Fibroblast of villous mesenchyme (primary cell): ENCODE measurements around the gene BLOC1S1. TPM values are rescaled to one million over a fixed set of nuclear protein-coding genes. Genes with fewer than 3 reads are reported as not detected.
A peak's percentile ranks its signal among the peaks of the same experiment; 100 is the strongest.

Experiments
- DNase-seq: peaks from one replicate; pipeline ENCODE4 v3.0.0-alpha.2; 2010; ENCODE audit warnings: low read depth
- H3K4me3 ChIP-seq: 2 replicates; pipeline ENCODE4 v1.5.1; 2011; ENCODE audit warnings: low read depth, mild to moderate bottlenecking, low read length
- CTCF ChIP-seq: IDR thresholded peaks from 2 replicates; pipeline ENCODE4 v1.5.1; 2012; ENCODE audit warnings: low read depth, mild to moderate bottlenecking, low read length; ENCODE audit not compliant: insufficient read depth
- total RNA-seq: library from RNA; depleted of rRNA; stranded (reverse); fragments of >200 nt; gene quantifications from 2 replicates; pipeline ENCODE4 v1.2.3, GENCODE V29; 2012

Gene BLOC1S1
- total RNA-seq, 1 donor: 36.3 TPM

- no peak for TF ChIP-seq CTCF
- no peak overlapping the region for H3K4me3 ChIP-seq
- DNase-seq: no peak
Observed at GRCh38 chr12:55722948-55723347, 7.1 kb downstream of the BLOC1S1 start.

GRCh38 chr12:55723516-55724225 lies 7.8 kb downstream of the BLOC1S1 start:
- TF ChIP-seq CTCF: no peak
- no peak for DNase-seq
- H3K4me3 ChIP-seq: no peak overlapping the region

GRCh38 chr12:55724226-55724939 lies 8.5 kb downstream of the BLOC1S1 start:
- no peak overlapping the region for H3K4me3 ChIP-seq
- DNase-seq: peak; percentile 67
- peak; percentile 71 for TF ChIP-seq CTCF

GRCh38 chr12:55724940-55725309 lies 9.1 kb downstream of the BLOC1S1 start:
- TF ChIP-seq CTCF: no peak
- H3K4me3 ChIP-seq: no peak overlapping the region
- DNase-seq: no peak

GRCh38 chr12:55725556-55725955 lies 9.7 kb downstream of the BLOC1S1 start:
- no peak for DNase-seq
- TF ChIP-seq CTCF: no peak
- no peak overlapping the region for H3K4me3 ChIP-seq

- peak overlapping the region; percentile 88 for H3K4me3 ChIP-seq
- no peak for DNase-seq
- TF ChIP-seq CTCF: no peak
Observed at GRCh38 chr12:55726971-55727370, 11.1 kb downstream of the BLOC1S1 start.
